CD4-positive, alpha-beta T cell (primary cell): Measurements from ENCODE around the gene MED27. TPM values are rescaled to one million over a fixed set of nuclear protein-coding genes. Genes with fewer than 3 reads are reported as not detected.

Experiments
- ATAC-seq: fragments of 200-7000 bp; cut with Tn5 transposase; one replicate; pipeline ENCODE4 v1.10.0; 2022; ENCODE audit warnings: mild to moderate bottlenecking; ENCODE audit not compliant: poor library complexity
- CTCF ChIA-PET: fragments of 350-600 bp; sonication (Branson Sonifier 250); formaldehyde crosslinking; loops from one replicate; lab custom pipeline; 2021; ENCODE audit warnings: antibody characterized with exemption, inconsistent platforms; lab: Charles Lee
- POLR2A ChIA-PET: fragments of 350-600 bp; sonication (Branson Sonifier 250); formaldehyde crosslinking; loops from one replicate; lab custom pipeline; 2021; ENCODE audit warnings: antibody characterized with exemption, inconsistent platforms; lab: Charles Lee
- DNase-seq, 14 experiments: peaks; one replicate each; pipeline ENCODE4 v3.0.0-alpha.2; 2013 to 2020; ENCODE audit warnings: mixed read lengths in 2 of 14
- H3K27ac ChIP-seq, 2 donors: one replicate each; pipeline versions ENCODE4 v1.5.1 to v1.7.0; 2013; ENCODE audit warnings: low read length in 2 of 2, low read depth in 1 of 2, mild to moderate bottlenecking in 1 of 2
- H3K27me3 ChIP-seq, 2 experiments: 1 replicate in 1 of 2; 2 replicates in 1 of 2; pipeline versions ENCODE4 v1.6.1 to v1.7.0; 2013; ENCODE audit warnings: low read length in 2 of 2, control low read depth in 1 of 2, mild to moderate bottlenecking in 1 of 2, moderate library complexity in 1 of 2; ENCODE audit not compliant: insufficient read depth in 2 of 2, control insufficient read depth in 1 of 2
- H3K36me3 ChIP-seq: one replicate; pipeline ENCODE4 v1.6.1; 2013; ENCODE audit warnings: low read length, control low read depth; ENCODE audit not compliant: insufficient read depth
- H3K4me1 ChIP-seq: one replicate; pipeline ENCODE4 v1.6.1; 2013; ENCODE audit warnings: low read length, control low read depth; ENCODE audit not compliant: insufficient read depth
- H3K4me3 ChIP-seq: one replicate; pipeline ENCODE4 v1.5.1; 2013; ENCODE audit warnings: mild to moderate bottlenecking, low read length, moderate library complexity
- H3K9me3 ChIP-seq, 2 experiments: 1 replicate in 1 of 2; 2 replicates in 1 of 2; pipeline versions ENCODE4 v1.6.1 to v1.7.0; 2013; ENCODE audit warnings: low read length in 2 of 2, mild to moderate bottlenecking in 2 of 2, control low read depth in 1 of 2, moderate library complexity in 1 of 2; ENCODE audit not compliant: control insufficient read depth in 1 of 2, insufficient read depth in 1 of 2
- H3K27ac Mint-ChIP-seq: one replicate; pipeline ENCODE4 v1.8.0; 2020; ENCODE audit warnings: mixed read lengths
- H3K27me3 Mint-ChIP-seq: one replicate; pipeline ENCODE4 v1.8.0; 2021; ENCODE audit warnings: mixed read lengths
- H3K36me3 Mint-ChIP-seq: one replicate; pipeline ENCODE4 v1.8.0; 2021; ENCODE audit warnings: low read depth, mixed read lengths
- H3K4me1 Mint-ChIP-seq: one replicate; pipeline ENCODE4 v1.8.0; 2021; ENCODE audit warnings: low read depth, mixed read lengths
- H3K4me3 Mint-ChIP-seq: one replicate; pipeline ENCODE4 v1.8.0; 2020; ENCODE audit warnings: mild to moderate bottlenecking, mixed read lengths
- H3K9me3 Mint-ChIP-seq: one replicate; pipeline ENCODE4 v1.8.0; 2020; ENCODE audit warnings: mixed read lengths
- CTCF ChIP-seq: fragments of 200-600 bp; IDR thresholded peaks from one replicate; pipeline ENCODE4 v1.8.0; 2022; ENCODE audit warnings: antibody characterized with exemption, mild to moderate bottlenecking
- intact Hi-C, 2 experiments: fragments of 100-400 bp; cut with DNase I in 1 of 2; cut with micrococcal nuclease in 1 of 2; formaldehyde crosslinking; loops; one replicate each; pipeline versions ENCODE4 v1.15.1 to v1.9.0; 2023 to 2025; cut with DNase I, micrococcal nuclease
- total RNA-seq, 174 experiments: library from RNA in 2 of 174; stranded (reverse) in 2 of 174; gene quantifications; one replicate each; pipeline ENCODE4 v1.2.3 and lab custom pipeline; 2021 to 2026

MED27 gene
- total RNA-seq, 2 experiments from 2014 or later, result 15.0 to 17.4 TPM

- Histone ChIP-seq H3K9me3 (no peaks in the 10 kb centered on the region), H3K4me3 (no peak overlapping the region), H3K27ac (no peak overlapping the region), H3K4me1 (no peaks in the 10 kb centered on the region), H3K27me3 (no peaks in the 10 kb centered on the region), H3K36me3 (no peaks in the 10 kb centered on the region)
- Mint-ChIP-seq H3K4me1 (no peaks in the 10 kb centered on the region), H3K36me3 (peaks cover 5% of the 10 kb centered on the region), H3K27ac (no peak overlapping the region), H3K4me3 (no peak overlapping the region), H3K9me3 (no peaks in the 10 kb centered on the region), H3K27me3 (no peaks in the 10 kb centered on the region)
- intact Hi-C loops, result no loop called here
- CTCF ChIA-PET, result no interaction called here
- no peak for TF ChIP-seq CTCF
- DNase-seq (no peak), ATAC-seq (no peak)
- POLR2A ChIA-PET, result no interaction called here
Observed at GRCh38 chr9:131986089-131986488, 93.6 kb downstream of the MED27 start.

- POLR2A ChIA-PET, result no interaction called here
- H3K4me3 Mint-ChIP-seq, result no peak overlapping the region
- no peaks in the 10 kb centered on the region for H3K36me3 Mint-ChIP-seq
- H3K9me3 Mint-ChIP-seq, result no peaks in the 10 kb centered on the region
- H3K36me3 ChIP-seq, result no peaks in the 10 kb centered on the region
- CTCF ChIA-PET, result no interaction called here
- H3K4me1 ChIP-seq, result no peaks in the 10 kb centered on the region
- H3K27ac Mint-ChIP-seq, result no peak overlapping the region
- TF ChIP-seq CTCF, result no peak
- DNase-seq (no peak), ATAC-seq (no peak)
- no peaks in the 10 kb centered on the region for H3K27me3 ChIP-seq
- H3K27ac ChIP-seq, result no peak overlapping the region
- H3K27me3 Mint-ChIP-seq, result no peaks in the 10 kb centered on the region
- H3K4me3 ChIP-seq, result no peak overlapping the region
- intact Hi-C loops, result no loop called here
- H3K4me1 Mint-ChIP-seq, result no peaks in the 10 kb centered on the region
- no peaks in the 10 kb centered on the region for H3K9me3 ChIP-seq
Observed at GRCh38 chr9:131984564-131984963, 95.1 kb downstream of the MED27 start.

- Histone ChIP-seq H3K27ac (no peak overlapping the region), H3K4me3 (no peak overlapping the region), H3K9me3 (no peaks in the 10 kb centered on the region), H3K36me3 (no peaks in the 10 kb centered on the region), H3K27me3 (no peaks in the 10 kb centered on the region), H3K4me1 (no peaks in the 10 kb centered on the region)
- H3K4me1 Mint-ChIP-seq, result no peaks in the 10 kb centered on the region
- no peaks in the 10 kb centered on the region for H3K9me3 Mint-ChIP-seq
- ChIA-PET CTCF (no interaction called here), POLR2A (no interaction called here)
- no peaks in the 10 kb centered on the region for H3K27me3 Mint-ChIP-seq
- H3K4me3 Mint-ChIP-seq, result no peak overlapping the region
- DNase-seq, result no peak
- no peak for ATAC-seq
- H3K27ac Mint-ChIP-seq, result no peak overlapping the region
- peaks cover 5% of the 10 kb centered on the region for H3K36me3 Mint-ChIP-seq
- no peak for TF ChIP-seq CTCF
- intact Hi-C loops, result no loop called here
Observed at GRCh38 chr9:131982671-131983239, 96.9 kb downstream of the MED27 start.
